HEK293 (cell line): ENCODE results near the gene AKAP6.

Experiments used
- BCL11A ChIP-seq: fragments of 450-650 bp; formaldehyde crosslinking; IDR thresholded peaks from 2 replicates; pipeline ENCODE4 v1.5.1; 2016; ENCODE audit warnings: low read depth, missing biosample characterization, missing genetic modification characterization
- GLIS1 ChIP-seq: fragments of 450-650 bp; formaldehyde crosslinking; IDR thresholded peaks from 2 replicates; pipeline ENCODE4 v1.5.1; 2016; ENCODE audit warnings: missing biosample characterization, missing genetic modification characterization
- SP2 ChIP-seq: fragments of 450-650 bp; formaldehyde crosslinking; IDR thresholded peaks from 2 replicates; pipeline ENCODE4 v1.5.1; 2016; ENCODE audit warnings: missing biosample characterization, missing genetic modification characterization
- ZNF121 ChIP-seq: fragments of 450-650 bp; formaldehyde crosslinking; IDR thresholded peaks from 2 replicates; pipeline ENCODE4 v1.5.1; 2016; ENCODE audit warnings: missing biosample characterization, missing genetic modification characterization
- ZNF184 ChIP-seq: fragments of 450-650 bp; IDR thresholded peaks from 2 replicates; pipeline ENCODE4 v1.5.1; 2018; ENCODE audit warnings: missing biosample characterization, mild to moderate bottlenecking, missing genetic modification characterization
- ZNF350 ChIP-seq: fragments of 450-650 bp; formaldehyde crosslinking; IDR thresholded peaks from 2 replicates; pipeline ENCODE4 v1.5.0; 2017; ENCODE audit warnings: missing biosample characterization, mild to moderate bottlenecking, missing genetic modification characterization
- ZNF404 ChIP-seq: fragments of 450-650 bp; formaldehyde crosslinking; IDR thresholded peaks from 2 replicates; pipeline ENCODE4 v1.5.1; 2017; ENCODE audit warnings: missing biosample characterization, missing genetic modification characterization
- ZNF548 ChIP-seq: fragments of 450-650 bp; formaldehyde crosslinking; IDR thresholded peaks from 2 replicates; pipeline ENCODE4 v1.5.1; 2016; ENCODE audit warnings: missing biosample characterization, missing genetic modification characterization
- ZNF707 ChIP-seq: fragments of 450-650 bp; formaldehyde crosslinking; IDR thresholded peaks from 2 replicates; pipeline ENCODE4 v1.5.1; 2016; ENCODE audit warnings: missing biosample characterization, missing genetic modification characterization
- TF ChIP-seq, protein P1 (sequence below): fragments of 450-650 bp; formaldehyde crosslinking; IDR thresholded peaks from 2 replicates; pipeline ENCODE4 v1.5.1; 2016; ENCODE audit warnings: missing biosample characterization, missing genetic modification characterization
- TF ChIP-seq, protein P2 (sequence below): fragments of 450-650 bp; formaldehyde crosslinking; IDR thresholded peaks from 2 replicates; pipeline ENCODE4 v1.5.1; 2016; ENCODE audit warnings: missing biosample characterization, missing genetic modification characterization
- TF ChIP-seq, protein P3 (sequence below): fragments of 450-650 bp; formaldehyde crosslinking; IDR thresholded peaks from 2 replicates; pipeline ENCODE4 v1.5.1; 2017; ENCODE audit warnings: missing biosample characterization, mild to moderate bottlenecking, missing genetic modification characterization, moderate library complexity

GRCh38 chr14:32734261-32734660 lies 405.2 kb downstream of the AKAP6 start:
- TF ChIP-seq ZNF350 (tag by site-specific recombination) (no peak), GLIS1 (tag by site-specific recombination) (no peak), ZNF121 (tag by site-specific recombination) (no peak), ZNF184 (no peak), ZNF404 (tag by site-specific recombination) (no peak), BCL11A (tag by site-specific recombination) (no peak), ZNF707 (tag by site-specific recombination) (no peak), SP2 (tag by site-specific recombination) (no peak), ZNF548 (no peak)
- TF ChIP-seq, protein P1, sequence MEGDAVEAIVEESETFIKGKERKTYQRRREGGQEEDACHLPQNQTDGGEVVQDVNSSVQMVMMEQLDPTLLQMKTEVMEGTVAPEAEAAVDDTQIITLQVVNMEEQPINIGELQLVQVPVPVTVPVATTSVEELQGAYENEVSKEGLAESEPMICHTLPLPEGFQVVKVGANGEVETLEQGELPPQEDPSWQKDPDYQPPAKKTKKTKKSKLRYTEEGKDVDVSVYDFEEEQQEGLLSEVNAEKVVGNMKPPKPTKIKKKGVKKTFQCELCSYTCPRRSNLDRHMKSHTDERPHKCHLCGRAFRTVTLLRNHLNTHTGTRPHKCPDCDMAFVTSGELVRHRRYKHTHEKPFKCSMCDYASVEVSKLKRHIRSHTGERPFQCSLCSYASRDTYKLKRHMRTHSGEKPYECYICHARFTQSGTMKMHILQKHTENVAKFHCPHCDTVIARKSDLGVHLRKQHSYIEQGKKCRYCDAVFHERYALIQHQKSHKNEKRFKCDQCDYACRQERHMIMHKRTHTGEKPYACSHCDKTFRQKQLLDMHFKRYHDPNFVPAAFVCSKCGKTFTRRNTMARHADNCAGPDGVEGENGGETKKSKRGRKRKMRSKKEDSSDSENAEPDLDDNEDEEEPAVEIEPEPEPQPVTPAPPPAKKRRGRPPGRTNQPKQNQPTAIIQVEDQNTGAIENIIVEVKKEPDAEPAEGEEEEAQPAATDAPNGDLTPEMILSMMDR (tag by site-specific recombination): no peak
- TF ChIP-seq, protein P2, sequence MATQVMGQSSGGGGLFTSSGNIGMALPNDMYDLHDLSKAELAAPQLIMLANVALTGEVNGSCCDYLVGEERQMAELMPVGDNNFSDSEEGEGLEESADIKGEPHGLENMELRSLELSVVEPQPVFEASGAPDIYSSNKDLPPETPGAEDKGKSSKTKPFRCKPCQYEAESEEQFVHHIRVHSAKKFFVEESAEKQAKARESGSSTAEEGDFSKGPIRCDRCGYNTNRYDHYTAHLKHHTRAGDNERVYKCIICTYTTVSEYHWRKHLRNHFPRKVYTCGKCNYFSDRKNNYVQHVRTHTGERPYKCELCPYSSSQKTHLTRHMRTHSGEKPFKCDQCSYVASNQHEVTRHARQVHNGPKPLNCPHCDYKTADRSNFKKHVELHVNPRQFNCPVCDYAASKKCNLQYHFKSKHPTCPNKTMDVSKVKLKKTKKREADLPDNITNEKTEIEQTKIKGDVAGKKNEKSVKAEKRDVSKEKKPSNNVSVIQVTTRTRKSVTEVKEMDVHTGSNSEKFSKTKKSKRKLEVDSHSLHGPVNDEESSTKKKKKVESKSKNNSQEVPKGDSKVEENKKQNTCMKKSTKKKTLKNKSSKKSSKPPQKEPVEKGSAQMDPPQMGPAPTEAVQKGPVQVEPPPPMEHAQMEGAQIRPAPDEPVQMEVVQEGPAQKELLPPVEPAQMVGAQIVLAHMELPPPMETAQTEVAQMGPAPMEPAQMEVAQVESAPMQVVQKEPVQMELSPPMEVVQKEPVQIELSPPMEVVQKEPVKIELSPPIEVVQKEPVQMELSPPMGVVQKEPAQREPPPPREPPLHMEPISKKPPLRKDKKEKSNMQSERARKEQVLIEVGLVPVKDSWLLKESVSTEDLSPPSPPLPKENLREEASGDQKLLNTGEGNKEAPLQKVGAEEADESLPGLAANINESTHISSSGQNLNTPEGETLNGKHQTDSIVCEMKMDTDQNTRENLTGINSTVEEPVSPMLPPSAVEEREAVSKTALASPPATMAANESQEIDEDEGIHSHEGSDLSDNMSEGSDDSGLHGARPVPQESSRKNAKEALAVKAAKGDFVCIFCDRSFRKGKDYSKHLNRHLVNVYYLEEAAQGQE: no peak
- TF ChIP-seq, protein P3, sequence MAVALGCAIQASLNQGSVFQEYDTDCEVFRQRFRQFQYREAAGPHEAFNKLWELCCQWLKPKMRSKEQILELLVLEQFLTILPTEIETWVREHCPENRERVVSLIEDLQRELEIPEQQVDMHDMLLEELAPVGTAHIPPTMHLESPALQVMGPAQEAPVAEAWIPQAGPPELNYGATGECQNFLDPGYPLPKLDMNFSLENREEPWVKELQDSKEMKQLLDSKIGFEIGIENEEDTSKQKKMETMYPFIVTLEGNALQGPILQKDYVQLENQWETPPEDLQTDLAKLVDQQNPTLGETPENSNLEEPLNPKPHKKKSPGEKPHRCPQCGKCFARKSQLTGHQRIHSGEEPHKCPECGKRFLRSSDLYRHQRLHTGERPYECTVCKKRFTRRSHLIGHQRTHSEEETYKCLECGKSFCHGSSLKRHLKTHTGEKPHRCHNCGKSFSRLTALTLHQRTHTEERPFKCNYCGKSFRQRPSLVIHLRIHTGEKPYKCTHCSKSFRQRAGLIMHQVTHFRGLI (tag by site-specific recombination): no peak
